Natural killer cell (primary cell): Measurements from ENCODE around the gene COPZ2. TPM values are rescaled to one million over a fixed set of nuclear protein-coding genes. Genes with fewer than 3 reads are reported as not detected.

Experiments used
- ATAC-seq, 3 donors: fragments of 150-1000 bp in 2 of 3; fragments of 200-7000 bp in 1 of 3; cut with Tn5 transposase; 1 replicate in 1 of 3; 2 replicates in 2 of 3; pipeline ENCODE4 v1.10.0; 2021; ENCODE audit warnings: mild to moderate bottlenecking in 2 of 3, moderate library complexity in 2 of 3
- DNase-seq, 2 donors: peaks; one replicate each; pipeline versions ENCODE4 v3.0.0 to v3.0.0-alpha.2; 2013 to 2021; ENCODE audit warnings: mixed read lengths in 1 of 2
- H3K27ac ChIP-seq: one replicate; pipeline ENCODE4 v1.5.1; 2013; ENCODE audit warnings: mild to moderate bottlenecking, low read length
- H3K27me3 ChIP-seq: one replicate; pipeline ENCODE4 v1.6.1; 2013; ENCODE audit warnings: low read length; ENCODE audit not compliant: control insufficient read depth, insufficient read depth
- H3K36me3 ChIP-seq: one replicate; pipeline ENCODE4 v1.6.1; 2013; ENCODE audit warnings: low read length; ENCODE audit not compliant: control insufficient read depth, insufficient read depth
- H3K4me1 ChIP-seq: one replicate; pipeline ENCODE4 v1.6.1; 2013; ENCODE audit warnings: low read length; ENCODE audit not compliant: control insufficient read depth, insufficient read depth
- H3K4me3 ChIP-seq: one replicate; pipeline ENCODE4 v1.5.1; 2013; ENCODE audit warnings: low read length
- H3K9me3 ChIP-seq: one replicate; pipeline ENCODE4 v1.6.1; 2013; ENCODE audit warnings: low read length; ENCODE audit not compliant: control insufficient read depth, insufficient read depth
- H3K27ac Mint-ChIP-seq, 2 donors: one replicate each; pipeline ENCODE4 v1.8.0; 2022; ENCODE audit warnings: mild to moderate bottlenecking in 2 of 2, mixed read lengths in 2 of 2, moderate library complexity in 1 of 2
- H3K27me3 Mint-ChIP-seq, 2 donors: one replicate each; pipeline ENCODE4 v1.8.0; 2022; ENCODE audit warnings: low read depth in 2 of 2, mixed read lengths in 2 of 2
- H3K36me3 Mint-ChIP-seq: one replicate; pipeline ENCODE4 v1.8.0; 2022; ENCODE audit warnings: mixed read lengths
- H3K4me1 Mint-ChIP-seq, 2 donors: one replicate each; pipeline ENCODE4 v1.8.0; 2022; ENCODE audit warnings: mixed read lengths in 2 of 2
- H3K4me3 Mint-ChIP-seq: one replicate; pipeline ENCODE4 v1.8.0; 2022; ENCODE audit warnings: mild to moderate bottlenecking, moderate library complexity, mixed read lengths
- H3K9me3 Mint-ChIP-seq, 2 donors: one replicate each; pipeline ENCODE4 v1.8.0; 2022; ENCODE audit warnings: mixed read lengths in 2 of 2
- WGBS: methylation state at CpG from one replicate; pipeline ENCODE4 v1.1.7; 2013; ENCODE audit warnings: missing lambda C conversion rate; ENCODE audit not compliant: insufficient coverage; 5-methylcytosine and 5-hydroxymethylcytosine counted together
- intact Hi-C: fragments of 100-400 bp; cut with micrococcal nuclease; formaldehyde crosslinking; loops from one replicate; pipeline ENCODE4 v1.14.2; 2022
- total RNA-seq, 4 donors: library from RNA; stranded (reverse); fragments of 120-200 nt in 1 of 4; gene quantifications; one replicate each; pipeline versions ENCODE4 v1.2.3 to v1.2.4, GENCODE V29; 2013 to 2022
- TF ChIP-seq, protein P1 (sequence below): fragments of 200-600 bp; IDR thresholded peaks from one replicate; pipeline ENCODE4 v1.8.0; 2022; ENCODE audit warnings: antibody characterized with exemption

COPZ2 gene
- total RNA-seq, 3 donors from 2014 or later (not counting 1 experiment from before 2014, with no cell fraction given): 15.9 to 19.1 (median 16.5) TPM

DNA sequence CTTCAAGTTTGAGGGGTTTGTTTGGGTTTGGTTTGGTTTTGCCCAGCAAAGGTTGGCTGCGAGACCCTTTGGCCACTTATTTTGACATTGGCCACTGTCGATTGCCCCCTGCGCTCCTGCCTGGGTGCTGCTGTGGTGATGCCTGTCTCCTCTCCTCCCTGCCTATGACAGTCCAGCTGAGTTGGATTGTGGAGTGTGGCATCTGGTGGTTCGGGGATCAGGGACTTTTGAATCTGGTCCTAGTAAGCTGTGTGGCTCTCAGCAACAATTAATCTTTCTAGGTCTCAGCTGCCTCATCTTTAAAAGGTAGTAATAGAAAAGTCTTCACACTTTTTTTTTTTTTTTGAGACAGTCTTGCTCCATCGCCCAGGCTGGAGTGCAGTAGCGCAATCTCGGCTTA lies 39.6 kb downstream of the COPZ2 start:
- peaks cover 2% of the 10 kb centered on the region for H3K4me1 ChIP-seq
- no peak overlapping the region for H3K4me3 Mint-ChIP-seq
- no peaks in the 10 kb centered on the region for H3K27me3 ChIP-seq
- H3K27ac ChIP-seq: no peak overlapping the region
- no peak overlapping the region for H3K4me3 ChIP-seq
- 89% methylated on average over 7 of the region's 7 CpGs for WGBS
- H3K27ac Mint-ChIP-seq: no peak overlapping the region
- no peaks in the 10 kb centered on the region for H3K9me3 Mint-ChIP-seq
- H3K36me3 Mint-ChIP-seq: no peaks in the 10 kb centered on the region
- ATAC-seq (no peak), DNase-seq (no peak)
- intact Hi-C loops: no loop called here
- no peaks in the 10 kb centered on the region for H3K27me3 Mint-ChIP-seq
- no peaks in the 10 kb centered on the region for H3K9me3 ChIP-seq
- TF ChIP-seq, protein P1, sequence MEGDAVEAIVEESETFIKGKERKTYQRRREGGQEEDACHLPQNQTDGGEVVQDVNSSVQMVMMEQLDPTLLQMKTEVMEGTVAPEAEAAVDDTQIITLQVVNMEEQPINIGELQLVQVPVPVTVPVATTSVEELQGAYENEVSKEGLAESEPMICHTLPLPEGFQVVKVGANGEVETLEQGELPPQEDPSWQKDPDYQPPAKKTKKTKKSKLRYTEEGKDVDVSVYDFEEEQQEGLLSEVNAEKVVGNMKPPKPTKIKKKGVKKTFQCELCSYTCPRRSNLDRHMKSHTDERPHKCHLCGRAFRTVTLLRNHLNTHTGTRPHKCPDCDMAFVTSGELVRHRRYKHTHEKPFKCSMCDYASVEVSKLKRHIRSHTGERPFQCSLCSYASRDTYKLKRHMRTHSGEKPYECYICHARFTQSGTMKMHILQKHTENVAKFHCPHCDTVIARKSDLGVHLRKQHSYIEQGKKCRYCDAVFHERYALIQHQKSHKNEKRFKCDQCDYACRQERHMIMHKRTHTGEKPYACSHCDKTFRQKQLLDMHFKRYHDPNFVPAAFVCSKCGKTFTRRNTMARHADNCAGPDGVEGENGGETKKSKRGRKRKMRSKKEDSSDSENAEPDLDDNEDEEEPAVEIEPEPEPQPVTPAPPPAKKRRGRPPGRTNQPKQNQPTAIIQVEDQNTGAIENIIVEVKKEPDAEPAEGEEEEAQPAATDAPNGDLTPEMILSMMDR: no peak
- H3K4me1 Mint-ChIP-seq: no peaks in the 10 kb centered on the region
- no peaks in the 10 kb centered on the region for H3K36me3 ChIP-seq

DNA sequence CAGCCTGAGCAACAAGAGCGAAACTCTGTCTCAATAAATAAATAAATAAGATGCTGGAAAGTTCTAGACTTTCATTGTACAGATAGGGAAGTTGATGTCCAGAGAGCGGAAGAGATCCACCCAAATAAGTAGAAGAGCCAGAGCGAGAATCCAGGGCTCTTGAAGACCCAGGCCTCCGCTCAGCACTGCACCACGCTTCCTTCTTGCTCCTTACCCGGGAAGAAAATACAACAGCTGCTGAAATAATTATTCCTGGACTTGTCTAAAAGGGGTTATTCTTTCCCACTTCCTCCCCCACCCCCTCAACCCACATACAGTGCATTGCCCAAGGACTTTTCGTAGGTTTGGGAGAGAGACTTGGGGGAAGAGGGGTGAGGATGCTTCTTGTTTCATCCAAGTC lies 40.0 kb downstream of the COPZ2 start:
- H3K9me3 Mint-ChIP-seq: no peaks in the 10 kb centered on the region
- Histone ChIP-seq H3K36me3 (no peaks in the 10 kb centered on the region), H3K27me3 (no peaks in the 10 kb centered on the region), H3K4me3 (no peak overlapping the region), H3K27ac (no peak overlapping the region), H3K9me3 (no peaks in the 10 kb centered on the region), H3K4me1 (no peaks in the 10 kb centered on the region)
- H3K27ac Mint-ChIP-seq: no peak overlapping the region
- 87% methylated on average over 7 of the region's 7 CpGs for WGBS
- H3K27me3 Mint-ChIP-seq: no peaks in the 10 kb centered on the region
- TF ChIP-seq, protein P1: no peak
- no peak overlapping the region for H3K4me3 Mint-ChIP-seq
- no peaks in the 10 kb centered on the region for H3K36me3 Mint-ChIP-seq
- ATAC-seq (no peak), DNase-seq (no peak)
- intact Hi-C loops: no loop called here
- no peaks in the 10 kb centered on the region for H3K4me1 Mint-ChIP-seq

DNA sequence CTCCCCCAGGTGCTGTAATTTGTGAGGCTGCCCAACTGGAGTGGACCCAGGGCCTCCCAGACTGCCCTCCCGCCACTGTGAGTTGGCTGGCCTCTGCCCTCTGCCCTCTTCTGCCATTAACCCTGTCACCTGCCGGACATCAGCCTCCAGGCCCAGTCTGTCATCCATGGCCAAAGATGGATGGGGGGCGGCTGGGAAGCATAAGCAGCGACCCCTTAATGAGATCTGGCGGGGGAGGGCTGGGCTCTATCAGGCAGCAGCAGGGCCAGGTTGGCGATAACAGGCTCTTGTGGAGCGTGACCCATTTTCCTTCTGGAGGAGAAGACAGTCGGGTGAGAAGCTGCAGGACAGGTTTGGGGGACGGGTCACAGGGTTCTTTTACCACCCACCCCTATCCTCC lies 41.4 kb downstream of the COPZ2 start:
- WGBS: 89% methylated on average over 8 of the region's 9 CpGs
- H3K4me1 Mint-ChIP-seq: no peaks in the 10 kb centered on the region
- no peaks in the 10 kb centered on the region for H3K36me3 Mint-ChIP-seq
- H3K27ac Mint-ChIP-seq: no peak overlapping the region
- TF ChIP-seq, protein P1: no peak
- ATAC-seq (no peak), DNase-seq (no peak)
- intact Hi-C loops: no loop called here
- H3K27me3 ChIP-seq: no peaks in the 10 kb centered on the region
- H3K4me3 ChIP-seq: no peak overlapping the region
- H3K9me3 Mint-ChIP-seq: no peaks in the 10 kb centered on the region
- no peaks in the 10 kb centered on the region for H3K9me3 ChIP-seq
- H3K36me3 ChIP-seq: no peaks in the 10 kb centered on the region
- H3K27me3 Mint-ChIP-seq: no peaks in the 10 kb centered on the region
- H3K4me1 ChIP-seq: no peaks in the 10 kb centered on the region
- H3K4me3 Mint-ChIP-seq: no peak overlapping the region
- H3K27ac ChIP-seq: no peak overlapping the region

DNA sequence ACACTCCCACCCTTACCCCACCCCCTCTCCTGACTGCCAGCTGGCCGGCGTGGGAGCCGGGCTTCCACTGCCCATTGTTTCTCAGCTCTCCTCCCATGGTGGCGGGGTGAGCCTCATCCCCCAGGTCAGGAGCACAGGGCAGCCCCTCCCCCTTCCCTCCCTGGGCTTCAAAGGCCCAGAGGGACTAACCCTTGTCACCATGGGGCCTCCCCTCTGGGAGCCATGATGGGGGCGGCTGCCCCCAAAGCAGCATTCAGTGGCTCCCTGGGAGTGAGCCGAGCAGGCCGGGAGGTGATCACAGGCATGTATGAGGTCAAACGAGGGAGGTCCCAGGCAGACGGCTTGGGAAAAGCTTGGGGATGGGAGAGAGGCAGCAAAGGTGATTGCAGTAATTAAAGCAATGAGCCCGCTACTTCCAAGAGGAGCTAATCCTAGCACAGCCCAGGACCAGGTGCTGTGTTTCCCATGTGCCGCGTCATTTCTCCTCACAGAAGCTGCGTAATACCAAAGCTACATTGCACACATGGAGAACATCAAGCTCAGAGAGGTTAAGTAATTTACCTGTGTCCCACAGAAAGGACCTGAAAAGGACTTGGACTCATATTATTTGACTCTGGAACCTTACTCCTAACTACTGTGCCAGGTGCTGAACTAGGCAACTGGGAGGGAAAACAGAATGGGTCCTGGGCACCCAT lies 42.2 kb downstream of the COPZ2 start:
- Mint-ChIP-seq H3K4me1 (no peaks in the 10 kb centered on the region), H3K36me3 (no peaks in the 10 kb centered on the region)
- 80% methylated on average over 13 of the region's 13 CpGs for WGBS

More for the DNA sequence above, 42.2 kb downstream of the COPZ2 start:
- Histone ChIP-seq H3K9me3 (no peaks in the 10 kb centered on the region), H3K27ac (no peak overlapping the region), H3K27me3 (no peaks in the 10 kb centered on the region), H3K36me3 (no peaks in the 10 kb centered on the region), H3K4me3 (no peak overlapping the region), H3K4me1 (no peaks in the 10 kb centered on the region)
- ATAC-seq: no peak
- no peaks in the 10 kb centered on the region for H3K27me3 Mint-ChIP-seq
- H3K4me3 Mint-ChIP-seq: no peak overlapping the region
- TF ChIP-seq, protein P1: no peak
- intact Hi-C loops: no loop called here
- no peak overlapping the region for H3K27ac Mint-ChIP-seq
- no peaks in the 10 kb centered on the region for H3K9me3 Mint-ChIP-seq
- no peak for DNase-seq
